WTC11 (cell line): ENCODE measurements around the gene CAB39L. TPM values are rescaled to one million over a fixed set of nuclear protein-coding genes. Genes with fewer than 3 reads are reported as not detected.

ENCODE experiments used
- ATAC-seq: fragments of 200-7000 bp; cut with Tn5 transposase; 2 replicates; pipeline ENCODE4 v1.10.0; 2021; ENCODE audit warnings: mild to moderate bottlenecking, moderate library complexity
- CTCF ChIA-PET: fragments of 300-600 bp; sonication (Branson Sonifier 250); formaldehyde crosslinking; loops from one replicate; lab custom pipeline; 2021; ENCODE audit warnings: antibody characterized with exemption; lab: Charles Lee
- POLR2A ChIA-PET: fragments of 350-600 bp; sonication (Branson Sonifier 250); formaldehyde crosslinking; loops from one replicate; lab custom pipeline; 2021; ENCODE audit warnings: antibody characterized with exemption; lab: Charles Lee
- DNase-seq: peaks from one replicate; pipeline ENCODE4 v3.0.0; 2021; ENCODE audit warnings: low spot score
- H3K27ac Mint-ChIP-seq: 2 replicates; pipeline ENCODE4 v1.8.0; 2021; ENCODE audit warnings: mixed read lengths
- H3K27me3 Mint-ChIP-seq: 2 replicates; pipeline ENCODE4 v1.8.0; 2021; ENCODE audit warnings: low read depth, mild to moderate bottlenecking, moderate library complexity, mixed read lengths
- H3K36me3 Mint-ChIP-seq: 2 replicates; pipeline ENCODE4 v1.8.0; 2021; ENCODE audit warnings: mixed read lengths
- H3K4me1 Mint-ChIP-seq: 2 replicates; pipeline ENCODE4 v1.8.0; 2022; ENCODE audit warnings: mixed read lengths
- H3K4me3 Mint-ChIP-seq: 2 replicates; pipeline ENCODE4 v1.8.0; 2021; ENCODE audit warnings: mild to moderate bottlenecking, moderate library complexity, mixed read lengths
- H3K9me3 Mint-ChIP-seq: 2 replicates; pipeline ENCODE4 v1.8.0; 2021; ENCODE audit warnings: mixed read lengths
- ARID4B ChIP-seq: sonication (generic); formaldehyde crosslinking; IDR thresholded peaks from 2 replicates; pipeline ENCODE4 v1.8.0; 2023; ENCODE audit warnings: missing genetic modification reagents, mild to moderate bottlenecking, borderline replicate concordance
- CDX4 ChIP-seq: fragments of 250-450 bp; sonication (Bioruptor Pico); IDR thresholded peaks from 2 replicates; pipeline ENCODE4 v1.9.0; 2021; ENCODE audit warnings: moderate library complexity, mild to moderate bottlenecking, inconsistent platforms, borderline replicate concordance
- ELF4 ChIP-seq: sonication (generic); formaldehyde crosslinking; IDR thresholded peaks from 2 replicates; pipeline ENCODE4 v1.8.1; 2022; ENCODE audit warnings: low read depth, mild to moderate bottlenecking, moderate library complexity, missing genetic modification reagents
- FOXJ3 ChIP-seq: sonication (generic); formaldehyde crosslinking; IDR thresholded peaks from 2 replicates; pipeline ENCODE4 v1.9.0; 2021; ENCODE audit warnings: missing genetic modification reagents, mild to moderate bottlenecking, borderline replicate concordance
- JAZF1 ChIP-seq: fragments of 250-450 bp; sonication (Bioruptor Pico); IDR thresholded peaks from 2 replicates; pipeline ENCODE4 v1.9.0; 2021; ENCODE audit warnings: moderate library complexity, mild to moderate bottlenecking, inconsistent platforms
- NR3C1 ChIP-seq: sonication (generic); formaldehyde crosslinking; conservative IDR thresholded peaks from 2 replicates; pipeline ENCODE4 v1.8.1; 2023; ENCODE audit warnings: low read depth, mild to moderate bottlenecking, missing genetic modification reagents
- SOX15 ChIP-seq: fragments of 250-450 bp; sonication (Bioruptor Pico); IDR thresholded peaks from 2 replicates; pipeline ENCODE4 v1.9.0; 2021; ENCODE audit warnings: mild to moderate bottlenecking
- STAT6 ChIP-seq: sonication (generic); formaldehyde crosslinking; conservative IDR thresholded peaks from 2 replicates; pipeline ENCODE4 v1.8.1; 2023; ENCODE audit warnings: mild to moderate bottlenecking, low read depth, missing genetic modification reagents, moderate library complexity
- TCF7 ChIP-seq: sonication (generic); formaldehyde crosslinking; IDR thresholded peaks from 2 replicates; pipeline ENCODE4 v1.8.0; 2022; ENCODE audit warnings: mild to moderate bottlenecking, low read depth, missing genetic modification reagents, moderate library complexity
- ZNF138 ChIP-seq: sonication (generic); formaldehyde crosslinking; conservative IDR thresholded peaks from 2 replicates; pipeline ENCODE4 v1.8.1; 2022; ENCODE audit warnings: mild to moderate bottlenecking, moderate library complexity, missing genetic modification reagents
- ZNF219 ChIP-seq: sonication (generic); formaldehyde crosslinking; IDR thresholded peaks from 2 replicates; pipeline ENCODE4 v1.8.0; 2023; ENCODE audit warnings: missing genetic modification reagents, mild to moderate bottlenecking, borderline replicate concordance
- ZNF423 ChIP-seq: fragments of 250-450 bp; sonication (Bioruptor Pico); IDR thresholded peaks from 2 replicates; pipeline ENCODE4 v2.1.2; 2022; ENCODE audit warnings: mild to moderate bottlenecking, moderate library complexity
- ZNF512 ChIP-seq: sonication (generic); formaldehyde crosslinking; IDR thresholded peaks from 2 replicates; pipeline ENCODE4 v1.8.1; 2022; ENCODE audit warnings: missing genetic modification reagents, borderline replicate concordance
- ZSCAN18 ChIP-seq: fragments of 250-450 bp; sonication (Bioruptor Pico); IDR thresholded peaks from 2 replicates; pipeline ENCODE4 v2.1.2; 2022; ENCODE audit warnings: mild to moderate bottlenecking, moderate library complexity
- total RNA-seq: library from RNA; stranded (reverse); gene quantifications from 3 replicates; pipeline ENCODE4 v1.2.3, GENCODE V29; 2021
- TF ChIP-seq, protein P1 (sequence below): sonication (generic); formaldehyde crosslinking; IDR thresholded peaks from 2 replicates; pipeline ENCODE4 v1.8.1; 2022; ENCODE audit warnings: mild to moderate bottlenecking, moderate library complexity, missing genetic modification reagents
- TF ChIP-seq, protein P2 (sequence below): sonication (generic); formaldehyde crosslinking; IDR thresholded peaks from 2 replicates; pipeline ENCODE4 v1.8.1; 2023; ENCODE audit warnings: mild to moderate bottlenecking, missing genetic modification reagents, borderline replicate concordance
- TF ChIP-seq, protein P3 (sequence below): sonication (generic); formaldehyde crosslinking; IDR thresholded peaks from 2 replicates; pipeline ENCODE4 v1.8.0; 2023; ENCODE audit warnings: missing genetic modification reagents

The CAB39L gene
- total RNA-seq, 1 experiment from 2014 or later = 3.3 TPM

DNA sequence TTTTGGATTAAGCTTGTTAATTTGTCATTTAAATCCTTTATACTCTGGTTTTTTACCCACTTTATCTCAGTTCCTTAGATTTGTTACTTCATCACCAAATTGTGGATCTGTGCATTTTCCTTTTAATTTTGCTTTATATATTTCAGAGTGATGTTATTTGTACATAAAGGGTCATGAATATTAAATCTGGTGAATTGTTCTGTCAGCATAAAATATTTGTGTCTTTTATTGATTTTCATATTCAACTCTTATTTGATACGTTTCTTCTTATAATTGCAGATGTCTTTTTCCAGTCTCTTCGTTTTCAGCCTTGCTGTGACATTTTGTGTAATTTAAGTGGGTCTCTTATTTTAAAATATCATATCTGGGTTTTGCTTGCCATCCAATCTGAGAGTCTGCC lies 4.9 kb upstream of the CAB39L start (continued):
- TF ChIP-seq ZNF512 (CRISPR knock-in tag) (no peak), JAZF1 (no peak)
- TF ChIP-seq, all 79 proteins: peak for 0

- no peaks in the 10 kb centered on the region for H3K27me3 Mint-ChIP-seq
- no peak overlapping the region for H3K27ac Mint-ChIP-seq
- no peaks in the 10 kb centered on the region for H3K9me3 Mint-ChIP-seq
- DNase-seq (no peak), ATAC-seq (no peak)
- peaks cover 22% of the 10 kb centered on the region for H3K4me1 Mint-ChIP-seq
- H3K36me3 Mint-ChIP-seq = no peaks in the 10 kb centered on the region
- ChIA-PET CTCF (no interaction called here), POLR2A (no interaction called here)
- H3K4me3 Mint-ChIP-seq = peak overlapping the region; percentile 27; the same call in 1 of the 2 replicates
- TF ChIP-seq ZSCAN18 (CRISPR knock-in tag) (no peak), STAT6 (CRISPR knock-in tag) (no peak), ZNF219 (CRISPR knock-in tag) (no peak), ZNF512 (CRISPR knock-in tag) (no peak), FOXJ3 (no peak), SOX15 (CRISPR knock-in tag) (no peak), ELF4 (no peak), NR3C1 (CRISPR knock-in tag) (no peak), ZNF138 (CRISPR knock-in tag) (no peak), ZNF423 (no peak), CDX4 (CRISPR knock-in tag) (no peak), TCF7 (CRISPR knock-in tag) (no peak), ARID4B (no peak)
- TF ChIP-seq, protein P1, sequence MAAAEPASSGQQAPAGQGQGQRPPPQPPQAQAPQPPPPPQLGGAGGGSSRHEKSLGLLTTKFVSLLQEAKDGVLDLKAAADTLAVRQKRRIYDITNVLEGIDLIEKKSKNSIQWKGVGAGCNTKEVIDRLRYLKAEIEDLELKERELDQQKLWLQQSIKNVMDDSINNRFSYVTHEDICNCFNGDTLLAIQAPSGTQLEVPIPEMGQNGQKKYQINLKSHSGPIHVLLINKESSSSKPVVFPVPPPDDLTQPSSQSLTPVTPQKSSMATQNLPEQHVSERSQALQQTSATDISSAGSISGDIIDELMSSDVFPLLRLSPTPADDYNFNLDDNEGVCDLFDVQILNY = no peak
- TF ChIP-seq, protein P2, sequence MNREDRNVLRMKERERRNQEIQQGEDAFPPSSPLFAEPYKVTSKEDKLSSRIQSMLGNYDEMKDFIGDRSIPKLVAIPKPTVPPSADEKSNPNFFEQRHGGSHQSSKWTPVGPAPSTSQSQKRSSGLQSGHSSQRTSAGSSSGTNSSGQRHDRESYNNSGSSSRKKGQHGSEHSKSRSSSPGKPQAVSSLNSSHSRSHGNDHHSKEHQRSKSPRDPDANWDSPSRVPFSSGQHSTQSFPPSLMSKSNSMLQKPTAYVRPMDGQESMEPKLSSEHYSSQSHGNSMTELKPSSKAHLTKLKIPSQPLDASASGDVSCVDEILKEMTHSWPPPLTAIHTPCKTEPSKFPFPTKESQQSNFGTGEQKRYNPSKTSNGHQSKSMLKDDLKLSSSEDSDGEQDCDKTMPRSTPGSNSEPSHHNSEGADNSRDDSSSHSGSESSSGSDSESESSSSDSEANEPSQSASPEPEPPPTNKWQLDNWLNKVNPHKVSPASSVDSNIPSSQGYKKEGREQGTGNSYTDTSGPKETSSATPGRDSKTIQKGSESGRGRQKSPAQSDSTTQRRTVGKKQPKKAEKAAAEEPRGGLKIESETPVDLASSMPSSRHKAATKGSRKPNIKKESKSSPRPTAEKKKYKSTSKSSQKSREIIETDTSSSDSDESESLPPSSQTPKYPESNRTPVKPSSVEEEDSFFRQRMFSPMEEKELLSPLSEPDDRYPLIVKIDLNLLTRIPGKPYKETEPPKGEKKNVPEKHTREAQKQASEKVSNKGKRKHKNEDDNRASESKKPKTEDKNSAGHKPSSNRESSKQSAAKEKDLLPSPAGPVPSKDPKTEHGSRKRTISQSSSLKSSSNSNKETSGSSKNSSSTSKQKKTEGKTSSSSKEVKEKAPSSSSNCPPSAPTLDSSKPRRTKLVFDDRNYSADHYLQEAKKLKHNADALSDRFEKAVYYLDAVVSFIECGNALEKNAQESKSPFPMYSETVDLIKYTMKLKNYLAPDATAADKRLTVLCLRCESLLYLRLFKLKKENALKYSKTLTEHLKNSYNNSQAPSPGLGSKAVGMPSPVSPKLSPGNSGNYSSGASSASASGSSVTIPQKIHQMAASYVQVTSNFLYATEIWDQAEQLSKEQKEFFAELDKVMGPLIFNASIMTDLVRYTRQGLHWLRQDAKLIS (CRISPR knock-in tag) = no peak
- TF ChIP-seq, protein P3, sequence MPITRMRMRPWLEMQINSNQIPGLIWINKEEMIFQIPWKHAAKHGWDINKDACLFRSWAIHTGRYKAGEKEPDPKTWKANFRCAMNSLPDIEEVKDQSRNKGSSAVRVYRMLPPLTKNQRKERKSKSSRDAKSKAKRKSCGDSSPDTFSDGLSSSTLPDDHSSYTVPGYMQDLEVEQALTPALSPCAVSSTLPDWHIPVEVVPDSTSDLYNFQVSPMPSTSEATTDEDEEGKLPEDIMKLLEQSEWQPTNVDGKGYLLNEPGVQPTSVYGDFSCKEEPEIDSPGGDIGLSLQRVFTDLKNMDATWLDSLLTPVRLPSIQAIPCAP = no peak
These were observed 2.6 kb upstream of the CAB39L start for GRCh38 chr13:49446473-49446872.
